Prostate gland (tissue), 2 donors: Measurements from ENCODE around the gene ASPSCR1. TPM values are rescaled to one million over a fixed set of nuclear protein-coding genes. Genes with fewer than 3 reads are reported as not detected.

Experiments used
- DNase-seq: peaks from one replicate; pipeline ENCODE4 v3.0.0-alpha.2; 2019; ENCODE audit warnings: low spot score
- H3K27ac ChIP-seq, 2 donors: fragments of 200-600 bp; sonication (generic); 2 replicates each; pipeline ENCODE4 v1.5.1; 2017 to 2019
- H3K27me3 ChIP-seq: fragments of 200-600 bp; sonication (generic); replicated peaks from 2 replicates; pipeline ENCODE4 v1.5.1; 2019; ENCODE audit not compliant: insufficient read depth
- H3K36me3 ChIP-seq, 2 donors: fragments of 200-600 bp; sonication (generic); 1 replicate in 1 of 2; 2 replicates in 1 of 2; pipeline versions ENCODE4 v1.5.1 to v1.8.1; 2017 to 2019
- H3K4me1 ChIP-seq: fragments of 200-600 bp; sonication (generic); replicated peaks from 2 replicates; pipeline ENCODE4 v1.5.1; 2019
- H3K4me3 ChIP-seq, 2 donors: fragments of 200-600 bp; sonication (generic); 2 replicates each; pipeline ENCODE4 v1.5.1; 2017 to 2019
- H3K9me3 ChIP-seq: fragments of 200-600 bp; sonication (generic); 2 replicates; pipeline ENCODE4 v1.5.1; 2017
- POLR2A ChIP-seq: fragments of 450-650 bp; IDR thresholded peaks from one replicate; pipeline ENCODE4 v1.6.1; 2016; ENCODE audit warnings: antibody characterized with exemption, mild to moderate bottlenecking
- POLR2AphosphoS5 ChIP-seq: sonication (generic); formaldehyde crosslinking; IDR thresholded peaks from one replicate; pipeline ENCODE4 v1.6.1; 2017; ENCODE audit warnings: antibody characterized with exemption
- WGBS: methylation state at CpG from one replicate; pipeline ENCODE4 v1.1.5; 2018; 5-methylcytosine and 5-hydroxymethylcytosine counted together
- intact Hi-C: fragments of 100-400 bp; cut with DNase I; formaldehyde crosslinking; loops from one replicate; pipeline ENCODE4 v1.14.2; 2022
- total RNA-seq, 2 donors: library from RNA; depleted of rRNA; stranded (reverse); fragments of >200 nt; gene quantifications; one replicate each; pipeline ENCODE4 v1.1.0, GENCODE V29; 2016
- TF ChIP-seq, protein P1 (sequence below), 4 experiments: fragments of 200-600 bp in 2 of 4; fragments of 450-650 bp in 2 of 4; sonication (generic) in 2 of 4; IDR thresholded peaks; 1 replicate in 3 of 4; 2 replicates in 1 of 4; pipeline ENCODE4 v1.5.1; 2016 to 2019; ENCODE audit warnings: antibody characterized with exemption in 4 of 4, mild to moderate bottlenecking in 2 of 4, moderate library complexity in 2 of 4

Gene ASPSCR1
- total RNA-seq, 2 donors from 2014 or later: 30.7 to 39.7 TPM

- Histone ChIP-seq H3K9me3 (no peaks in the 10 kb centered on the region), H3K27ac (peak within 1 kb of the TSS; percentile 87 to 88), H3K4me1 (peaks cover 22% of the 10 kb centered on the region), H3K36me3 (no peaks in the 10 kb centered on the region), H3K27me3 (no peaks in the 10 kb centered on the region), H3K4me3 (peak within 1 kb of the TSS; percentile 40 to 47)
- TF ChIP-seq POLR2AphosphoS5 (no peak), POLR2A (no peak)
- TF ChIP-seq, protein P1, sequence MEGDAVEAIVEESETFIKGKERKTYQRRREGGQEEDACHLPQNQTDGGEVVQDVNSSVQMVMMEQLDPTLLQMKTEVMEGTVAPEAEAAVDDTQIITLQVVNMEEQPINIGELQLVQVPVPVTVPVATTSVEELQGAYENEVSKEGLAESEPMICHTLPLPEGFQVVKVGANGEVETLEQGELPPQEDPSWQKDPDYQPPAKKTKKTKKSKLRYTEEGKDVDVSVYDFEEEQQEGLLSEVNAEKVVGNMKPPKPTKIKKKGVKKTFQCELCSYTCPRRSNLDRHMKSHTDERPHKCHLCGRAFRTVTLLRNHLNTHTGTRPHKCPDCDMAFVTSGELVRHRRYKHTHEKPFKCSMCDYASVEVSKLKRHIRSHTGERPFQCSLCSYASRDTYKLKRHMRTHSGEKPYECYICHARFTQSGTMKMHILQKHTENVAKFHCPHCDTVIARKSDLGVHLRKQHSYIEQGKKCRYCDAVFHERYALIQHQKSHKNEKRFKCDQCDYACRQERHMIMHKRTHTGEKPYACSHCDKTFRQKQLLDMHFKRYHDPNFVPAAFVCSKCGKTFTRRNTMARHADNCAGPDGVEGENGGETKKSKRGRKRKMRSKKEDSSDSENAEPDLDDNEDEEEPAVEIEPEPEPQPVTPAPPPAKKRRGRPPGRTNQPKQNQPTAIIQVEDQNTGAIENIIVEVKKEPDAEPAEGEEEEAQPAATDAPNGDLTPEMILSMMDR (IDR thresholded peaks at IDR 0.05): no peak
- no peak for DNase-seq
- intact Hi-C loops: loop anchor here (2.0 kb wide), 1 partner anchor 123 kb away; no protein-coding TSS in a partner anchor
- 1% methylated on average over 27 of the region's 96 CpGs for WGBS
Observed at GRCh38 chr17:82031303-82031884, 54.0 kb downstream of the ASPSCR1 start, which contains the start of gene RAC3. RAC3 (plus strand) TSS chr17:82031678; CDS start chr17:82031762, 84 bp downstream.

DNA sequence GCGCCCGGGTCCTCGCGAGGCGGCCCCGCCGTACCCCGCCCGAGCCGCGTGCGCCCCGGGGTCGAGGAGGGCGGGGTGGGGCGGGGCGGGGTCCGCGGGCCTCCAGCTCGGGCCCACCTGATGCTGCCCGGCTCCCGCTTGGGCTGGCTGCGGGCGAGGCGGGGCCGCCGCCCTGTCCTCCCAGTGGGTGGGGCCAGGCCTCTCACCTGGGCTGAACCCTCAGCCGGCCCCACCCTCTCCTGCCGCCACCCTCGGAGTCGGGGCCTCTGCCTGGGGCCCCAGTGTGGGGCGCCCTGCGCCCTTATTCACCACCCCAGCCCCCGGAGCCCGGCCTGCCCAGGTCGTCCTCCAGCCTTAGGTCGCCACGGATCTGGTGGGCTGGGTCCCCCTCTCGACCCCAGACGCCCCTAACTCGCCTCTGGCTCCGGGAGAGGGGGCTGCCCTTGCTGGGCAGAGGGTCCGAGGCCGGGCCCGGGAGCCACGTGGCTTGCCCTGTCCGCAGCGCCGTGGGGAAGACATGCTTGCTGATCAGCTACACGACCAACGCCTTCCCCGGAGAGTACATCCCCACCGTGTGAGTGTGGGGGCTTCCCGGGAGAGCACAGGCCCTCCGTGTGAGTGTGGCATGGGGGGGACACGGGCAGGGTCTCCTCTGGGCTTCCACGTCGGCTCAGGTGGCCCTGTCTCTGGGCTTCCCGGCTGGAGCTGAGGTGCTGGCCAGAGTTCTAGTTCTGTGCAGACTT, 54.6 kb downstream of the ASPSCR1 start:
- Histone ChIP-seq H3K4me1 (peaks cover 23% of the 10 kb centered on the region), H3K27ac (peak overlapping the region; percentile 67 to 87), H3K27me3 (no peaks in the 10 kb centered on the region), H3K4me3 (peak overlapping the region; percentile 40 to 47), H3K36me3 (no peaks in the 10 kb centered on the region), H3K9me3 (no peaks in the 10 kb centered on the region)
- peak; percentile 12 for TF ChIP-seq POLR2AphosphoS5
- TF ChIP-seq, protein P1 (IDR thresholded peaks at IDR 0.05): no peak
- intact Hi-C loops: loop anchor here (2.0 kb wide), 1 partner anchor 123 kb away; no protein-coding TSS in a partner anchor
- peak; percentile 63 for DNase-seq
- WGBS: 14% methylated on average over 25 of the region's 59 CpGs

GRCh38 chr17:82033359-82034085, 56.1 kb downstream of the ASPSCR1 start:
- intact Hi-C loops: no loop called here
- no peak for DNase-seq
- Histone ChIP-seq H3K4me3 (no peak overlapping the region), H3K9me3 (no peaks in the 10 kb centered on the region), H3K4me1 (peaks cover 23% of the 10 kb centered on the region), H3K36me3 (no peaks in the 10 kb centered on the region), H3K27ac (peak overlapping the region in 1 of 2 donors; percentile 10), H3K27me3 (no peaks in the 10 kb centered on the region)
- TF ChIP-seq, protein P1 (IDR thresholded peaks at IDR 0.05): no peak
- TF ChIP-seq POLR2A (no peak), POLR2AphosphoS5 (no peak)
- 87% methylated on average over 38 of the region's 38 CpGs for WGBS

- H3K27ac ChIP-seq: peak overlapping the region; percentile 10 to 96
Observed at GRCh38 chr17:82034371-82035011, 57.1 kb downstream of the ASPSCR1 start.

More at GRCh38 chr17:82034371-82035011, 57.1 kb downstream of the ASPSCR1 start:
- DNase-seq: no peak
- TF ChIP-seq, protein P1 (IDR thresholded peaks at IDR 0.05): no peak
- no peak for TF ChIP-seq POLR2A
- no peak for TF ChIP-seq POLR2AphosphoS5
- H3K4me3 ChIP-seq: no peak overlapping the region
- 82% methylated on average over 20 of the region's 23 CpGs for WGBS
- peaks cover 23% of the 10 kb centered on the region for H3K4me1 ChIP-seq
- H3K9me3 ChIP-seq: no peaks in the 10 kb centered on the region
- intact Hi-C loops: loop anchor here (5.0 kb wide), 1 partner anchor 63 kb away; the partner anchor contains the start of gene FASN
- H3K27me3 ChIP-seq: no peaks in the 10 kb centered on the region
- H3K36me3 ChIP-seq: no peaks in the 10 kb centered on the region
